Stimulated activated CD8-positive, alpha-beta memory T cell treated with anti-CD3 and anti-CD28 coated beads, Interleukin-15, amount 100 ng/mL, for 48 hours (primary cell): ENCODE data around the gene IGFLR1.
A peak's percentile ranks its signal among the peaks of the same experiment; 100 is the strongest.

ENCODE experiments used
- DNase-seq, 2 donors: peaks; one replicate each; pipeline ENCODE4 v3.0.0-alpha.2; 2020; ENCODE audit warnings: low read depth in 2 of 2

The IGFLR1 gene

DNA sequence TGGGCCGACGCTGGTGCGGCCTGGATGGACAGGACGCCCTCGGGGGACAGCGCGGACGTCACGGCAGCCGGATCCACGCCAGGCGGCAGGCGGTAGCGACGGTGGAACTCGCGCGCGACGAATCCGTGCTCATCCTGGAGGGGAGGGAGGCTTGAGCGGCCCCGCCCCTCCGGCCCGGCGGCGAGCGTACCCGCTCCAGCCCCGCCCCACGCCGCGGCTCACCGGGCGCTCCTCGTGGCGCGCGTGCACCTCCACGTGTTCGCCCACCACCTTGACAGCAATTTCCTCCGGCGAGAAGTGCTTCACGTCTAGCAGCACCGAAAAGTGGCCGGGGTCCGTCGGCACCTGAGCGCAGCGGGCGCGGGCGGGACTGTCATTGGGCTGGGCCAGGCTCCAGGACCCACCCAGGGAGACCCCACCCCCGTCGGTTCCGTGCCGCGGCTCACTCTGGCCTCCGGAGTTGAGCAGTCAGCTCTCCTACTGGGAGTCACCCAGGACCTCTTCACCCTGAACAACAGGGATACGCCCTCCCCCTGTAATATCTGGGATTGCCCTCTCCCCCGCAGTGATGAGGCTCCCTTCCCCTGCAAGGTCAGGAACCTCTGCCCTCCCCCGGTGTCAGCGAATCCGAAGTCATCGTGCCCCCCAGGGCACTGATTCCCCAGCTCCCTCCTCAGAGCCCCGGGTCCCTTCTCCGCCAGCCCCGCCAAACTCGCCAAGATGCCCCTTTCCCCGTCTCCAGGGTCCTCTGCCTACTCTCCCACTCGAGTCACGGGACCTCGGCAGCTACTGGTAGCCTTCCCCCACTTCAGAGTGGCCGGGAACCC, 13.5 kb upstream of the IGFLR1 start:
- peak; percentile 29 to 44 for DNase-seq

DNA sequence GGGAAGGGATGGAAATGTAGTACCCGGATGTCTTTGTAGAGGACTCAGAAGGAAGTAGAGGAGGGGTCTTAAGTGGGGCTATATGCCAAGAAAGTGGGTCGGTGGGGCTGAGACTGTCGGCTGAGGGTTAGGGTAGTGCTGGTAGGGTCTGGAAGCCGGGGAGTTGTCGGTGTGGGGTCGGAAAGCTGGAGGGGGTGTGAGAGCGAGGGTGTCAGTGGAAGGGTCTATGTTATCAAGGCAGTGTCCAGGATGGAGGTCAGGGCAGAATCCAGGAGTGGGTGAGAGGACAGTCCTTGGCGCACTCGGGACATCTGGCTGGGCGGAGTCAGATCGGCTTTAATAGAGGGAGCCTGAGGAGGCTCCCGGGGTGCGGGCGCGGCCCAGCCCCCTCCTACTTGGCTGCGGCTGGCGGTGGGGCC, 12.9 kb upstream of the IGFLR1 start:
- no peak for DNase-seq

DNA sequence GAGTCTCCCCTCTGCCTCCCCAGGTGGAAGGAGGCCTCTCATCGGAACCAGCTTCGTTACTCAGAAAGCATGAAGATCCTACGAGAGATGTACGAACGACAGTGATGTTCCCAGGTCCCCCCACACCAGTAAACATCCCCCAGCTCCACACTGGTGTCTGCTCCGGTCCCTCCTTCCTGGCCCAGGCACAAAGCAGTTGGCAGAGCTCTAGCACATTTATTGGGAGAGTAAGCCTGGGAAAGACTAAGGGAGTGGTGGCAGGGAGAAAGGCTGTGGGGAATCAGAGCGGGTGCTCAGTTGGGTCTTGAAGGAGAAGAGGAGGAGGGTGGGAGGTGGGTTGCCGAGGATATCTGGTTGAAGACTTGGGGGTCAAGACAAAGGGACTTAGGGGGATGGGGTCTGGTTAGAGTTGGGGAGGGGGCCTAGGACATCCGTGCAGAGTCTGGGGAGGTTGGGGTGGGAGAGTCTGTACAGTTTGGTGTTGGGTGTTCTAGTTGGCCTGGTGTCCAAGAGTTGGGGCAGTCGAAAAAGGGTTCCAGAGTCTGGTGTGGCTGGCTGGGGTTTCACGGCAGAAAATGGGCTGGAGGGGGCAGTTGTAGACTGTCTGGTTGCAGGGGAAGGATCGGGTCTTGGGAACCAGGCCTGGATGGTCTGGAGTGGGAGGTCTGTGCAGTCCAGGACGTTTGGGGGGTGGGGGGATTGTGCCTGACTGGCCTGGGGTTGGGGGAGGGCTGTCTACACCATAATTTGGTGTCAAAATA, 12.3 kb upstream of the IGFLR1 start:
- DNase-seq, result no peak

DNA sequence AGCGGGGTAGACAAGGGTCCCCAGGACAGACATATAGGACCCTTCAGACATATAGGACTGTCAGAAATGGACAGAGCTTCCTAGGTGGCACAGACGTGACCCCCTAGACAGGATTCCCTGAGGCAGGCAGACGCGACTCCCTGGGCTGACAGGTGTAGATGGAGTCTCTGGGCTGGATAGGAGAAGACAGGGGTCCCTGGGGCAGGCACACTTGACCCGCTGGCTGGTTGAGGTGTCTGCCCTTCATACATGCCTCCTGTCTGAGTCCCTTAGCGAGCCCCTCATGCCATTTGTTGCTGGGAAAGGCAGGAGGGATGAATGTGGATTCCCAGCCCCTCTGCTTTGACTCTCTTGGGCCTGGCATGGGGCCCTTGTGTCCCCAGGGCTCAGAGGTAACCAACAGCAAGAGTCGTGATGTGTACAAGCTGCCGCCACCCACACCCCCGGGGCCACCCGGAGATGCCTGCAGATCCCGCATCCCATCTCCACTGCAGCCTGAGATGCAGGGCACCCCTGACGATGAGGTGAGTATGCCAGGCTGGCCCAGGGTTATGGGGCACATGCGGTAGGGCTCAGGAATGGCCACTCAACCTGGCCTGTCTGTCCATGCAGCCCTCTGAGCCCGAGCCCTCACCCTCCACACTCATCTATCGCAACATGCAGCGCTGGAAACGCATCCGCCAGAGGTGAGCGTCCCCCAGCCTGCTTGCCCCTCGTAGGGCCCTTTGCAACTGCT, 11.6 kb upstream of the IGFLR1 start:
- no peak for DNase-seq

DNA sequence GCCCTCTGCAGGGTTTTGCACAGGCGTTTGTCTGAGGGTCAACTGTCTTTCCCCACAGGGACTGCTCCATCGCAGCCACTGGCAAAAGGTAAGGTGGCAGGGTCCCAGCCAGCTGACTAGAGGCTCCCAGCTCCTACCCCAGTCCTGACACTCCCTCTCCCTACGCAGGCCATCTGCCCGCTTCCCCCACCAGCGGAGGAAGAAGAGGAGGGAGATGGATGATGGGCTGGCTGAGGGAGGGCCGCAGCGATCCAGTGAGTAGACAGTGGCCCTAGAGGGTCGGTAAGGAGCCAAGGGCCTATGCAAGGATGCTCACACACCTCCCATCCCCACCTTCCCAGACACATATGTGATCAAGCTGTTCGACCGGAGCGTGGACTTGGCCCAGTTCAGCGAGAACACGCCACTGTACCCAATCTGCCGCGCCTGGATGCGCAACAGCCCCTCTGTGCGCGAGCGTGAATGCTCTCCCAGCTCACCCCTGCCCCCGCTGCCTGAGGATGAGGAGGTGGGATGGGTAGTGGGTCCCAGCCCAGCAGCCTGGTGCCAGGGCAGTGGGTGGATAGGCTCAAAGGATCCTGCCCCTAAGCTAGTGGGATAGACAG, 10.6 kb upstream of the IGFLR1 start:
- no peak for DNase-seq

DNA sequence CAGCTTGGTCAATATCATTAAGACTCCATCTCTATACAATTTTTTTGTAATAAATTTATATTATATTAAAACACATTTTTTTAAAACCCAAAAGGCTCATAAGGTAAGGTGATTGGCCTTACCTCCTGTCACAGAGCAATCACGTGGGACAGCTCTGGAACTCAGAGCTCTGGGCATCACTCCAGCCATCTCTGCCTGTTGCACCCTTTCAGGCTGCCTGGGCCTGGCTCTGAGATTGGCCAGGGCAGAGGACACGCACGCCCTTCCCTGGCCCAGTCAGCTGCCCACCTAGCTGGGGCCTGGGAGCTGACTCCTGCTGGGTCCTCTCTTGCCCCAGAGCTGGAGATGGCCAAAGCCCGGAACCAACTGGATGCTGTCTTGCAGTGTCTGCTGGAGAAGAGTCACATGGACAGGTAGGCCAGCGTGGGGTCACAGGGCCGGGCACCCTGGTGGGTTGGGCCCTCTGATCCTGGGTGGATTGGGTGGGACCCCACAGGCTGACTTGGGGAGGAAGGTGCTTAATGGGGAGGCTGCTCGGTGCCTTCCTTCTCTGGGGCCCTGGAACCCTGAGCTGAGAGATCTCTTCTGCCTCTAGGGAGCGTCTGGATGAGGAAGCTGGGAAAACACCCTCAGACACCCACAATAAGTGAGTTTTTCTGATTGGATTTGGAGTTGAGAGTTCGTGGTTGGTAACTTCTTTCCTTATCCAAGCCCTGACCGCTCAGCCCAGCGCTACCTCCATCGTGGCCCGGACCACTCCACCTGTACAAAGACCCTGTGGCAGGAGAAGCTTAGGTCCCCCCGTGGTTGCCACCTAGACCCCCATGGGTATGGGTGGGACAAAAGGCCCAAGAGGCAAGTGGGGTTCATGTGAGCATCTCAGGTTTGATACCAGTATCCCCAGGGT, 9.8 kb upstream of the IGFLR1 start:
- no peak for DNase-seq

DNA sequence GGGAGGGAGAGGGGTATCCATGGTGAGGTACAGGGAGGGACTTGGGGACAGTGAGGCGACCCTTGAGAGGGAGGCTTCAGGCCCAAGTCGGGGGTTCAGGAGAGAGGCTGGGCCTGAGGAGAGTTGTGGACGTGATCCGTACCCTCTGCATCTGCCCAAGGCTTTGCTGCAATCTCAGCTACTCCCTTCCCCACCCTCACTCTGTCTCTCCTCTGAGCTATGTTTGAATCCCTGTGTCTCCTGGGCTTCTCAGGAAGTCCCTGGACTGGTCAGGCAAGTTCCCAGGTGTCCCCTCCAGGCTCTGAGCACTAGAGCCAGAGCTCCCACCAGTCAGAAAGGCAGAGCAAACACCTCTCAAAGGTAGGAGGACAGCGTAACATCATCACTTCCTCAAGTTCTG, 7.9 kb upstream of the IGFLR1 start:
- DNase-seq, result no peak

DNA sequence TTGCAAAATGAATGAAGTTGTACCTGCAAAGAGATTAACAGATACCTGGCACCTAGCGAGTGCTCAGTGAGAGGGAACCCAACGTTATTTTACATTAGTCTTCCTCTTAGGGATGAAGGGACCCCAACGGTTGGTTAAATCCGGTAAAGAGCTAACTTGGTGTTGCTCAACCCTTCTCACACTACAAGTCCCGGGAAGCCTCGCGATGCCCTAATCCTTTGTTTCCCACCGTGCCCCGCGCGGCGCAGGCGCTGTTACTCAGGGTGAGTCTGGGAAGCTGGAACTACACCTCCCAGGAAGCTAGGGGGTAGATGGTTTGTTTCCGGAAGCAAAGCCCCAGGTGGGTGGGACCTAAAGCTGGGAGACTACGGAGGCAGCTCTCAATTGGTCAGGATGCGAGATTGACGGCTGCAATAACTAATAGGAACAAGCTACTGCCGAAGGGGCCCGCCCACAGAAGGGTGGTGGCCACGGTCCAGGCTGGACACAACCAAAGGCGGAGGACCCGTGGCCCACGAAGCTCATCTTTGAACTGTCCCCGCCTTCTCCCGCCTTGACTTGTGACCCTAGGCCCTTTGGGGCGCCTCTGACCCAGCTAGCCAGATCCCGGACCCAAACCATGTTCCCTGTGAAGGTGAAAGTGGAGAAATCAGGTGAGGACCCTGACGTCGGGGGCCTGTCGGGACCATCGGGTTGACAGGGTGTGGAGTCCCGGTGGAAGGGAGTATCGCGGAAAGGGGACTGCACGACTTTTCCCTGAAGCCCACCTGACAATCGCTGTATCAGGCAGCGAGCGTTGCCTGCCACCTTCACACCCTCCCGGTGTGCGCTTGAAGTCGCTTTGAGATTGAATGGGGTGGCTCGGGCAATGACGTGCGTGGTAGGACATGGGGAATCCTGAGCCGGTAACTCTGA, 6.1 kb upstream of the IGFLR1 start, which contains the start of gene LIN37:
TSS of gene LIN37 (plus strand) at position 471 of the 915 bp plus-strand sequence. CDS start at position 620, 149 bp downstream.
- DNase-seq, result peak; percentile 96 to 98

DNA sequence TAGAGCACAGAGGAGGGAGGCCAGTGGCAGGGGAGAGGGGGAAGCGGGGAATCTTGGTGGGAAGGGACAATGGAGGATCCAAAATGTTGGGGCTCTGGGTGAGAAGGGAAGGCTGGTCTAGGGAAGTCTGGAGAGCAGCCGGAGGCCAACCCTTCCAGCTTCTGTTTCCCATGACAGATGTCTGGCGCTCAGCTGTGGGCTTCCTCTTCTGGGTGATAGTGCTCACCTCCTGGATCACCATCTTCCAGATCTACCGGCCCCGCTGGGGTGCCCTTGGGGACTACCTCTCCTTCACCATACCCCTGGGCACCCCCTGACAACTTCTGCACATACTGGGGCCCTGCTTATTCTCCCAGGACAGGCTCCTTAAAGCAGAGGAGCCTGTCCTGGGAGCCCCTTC, 4.3 kb upstream of the IGFLR1 start:
- DNase-seq, result no peak

DNA sequence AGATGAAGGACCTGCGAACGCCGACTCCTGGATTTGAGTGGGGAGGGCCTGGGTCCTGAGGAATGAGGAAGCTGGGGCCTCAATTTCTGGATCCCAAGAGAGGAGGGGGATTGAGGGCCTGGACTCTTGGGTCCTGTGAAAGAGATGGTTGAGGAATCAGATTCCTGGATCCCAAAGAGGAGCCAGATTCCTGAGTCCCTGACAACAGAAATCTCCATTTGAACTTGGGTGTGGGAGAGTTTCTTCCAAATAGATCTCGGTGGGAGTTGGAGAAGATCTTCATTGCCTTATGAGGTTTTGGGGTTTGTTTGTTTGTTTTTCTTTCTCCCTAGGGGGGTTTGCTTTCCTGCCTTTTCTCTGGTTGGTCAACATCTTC, 3.8 kb upstream of the IGFLR1 start:
- DNase-seq, result no peak

DNA sequence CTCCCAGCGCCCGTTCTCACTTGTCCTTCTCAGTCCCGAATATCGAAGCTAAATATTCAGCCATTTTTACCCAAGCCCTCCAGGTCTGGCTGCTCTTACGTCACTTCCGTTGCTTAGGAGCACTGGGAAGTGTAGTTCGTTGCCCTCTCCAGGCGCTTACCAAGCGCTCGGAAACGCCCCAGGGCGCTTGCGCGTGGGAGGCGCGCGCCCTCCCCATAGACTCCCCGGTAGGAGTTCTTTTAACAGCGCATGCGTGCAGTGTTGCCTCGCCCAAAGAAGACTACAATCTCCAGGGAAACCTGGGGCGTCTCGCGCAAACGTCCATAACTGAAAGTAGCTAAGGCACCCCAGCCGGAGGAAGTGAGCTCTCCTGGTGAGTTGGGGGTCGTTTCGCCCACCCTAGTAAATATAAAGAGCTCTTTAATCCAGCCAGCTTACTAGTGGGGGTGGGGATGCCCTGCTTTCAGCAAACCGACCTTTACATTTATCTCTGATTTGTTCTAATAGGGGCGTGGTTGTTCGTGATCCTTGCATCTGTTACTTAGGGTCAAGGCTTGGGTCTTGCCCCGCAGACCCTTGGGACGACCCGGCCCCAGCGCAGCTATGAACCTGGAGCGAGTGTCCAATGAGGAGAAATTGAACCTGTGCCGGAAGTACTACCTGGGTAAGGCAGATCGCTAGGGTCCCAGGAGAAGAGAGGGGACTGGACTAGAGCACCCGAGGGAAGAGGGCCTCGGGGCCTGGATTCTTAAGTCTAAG, 3.3 kb upstream of the IGFLR1 start, which contains the start of the genes PSENEN and U2AF1L4:
TSS of gene PSENEN (plus strand) at position 324 of the 759 bp plus-strand sequence. CDS start at position 604, 280 bp downstream.
TSS of gene U2AF1L4 (minus strand) at position 91 of the 759 bp plus-strand sequence. CDS start at position 64, 27 bp downstream.
- peak; percentile 96 to 97 for DNase-seq

DNA sequence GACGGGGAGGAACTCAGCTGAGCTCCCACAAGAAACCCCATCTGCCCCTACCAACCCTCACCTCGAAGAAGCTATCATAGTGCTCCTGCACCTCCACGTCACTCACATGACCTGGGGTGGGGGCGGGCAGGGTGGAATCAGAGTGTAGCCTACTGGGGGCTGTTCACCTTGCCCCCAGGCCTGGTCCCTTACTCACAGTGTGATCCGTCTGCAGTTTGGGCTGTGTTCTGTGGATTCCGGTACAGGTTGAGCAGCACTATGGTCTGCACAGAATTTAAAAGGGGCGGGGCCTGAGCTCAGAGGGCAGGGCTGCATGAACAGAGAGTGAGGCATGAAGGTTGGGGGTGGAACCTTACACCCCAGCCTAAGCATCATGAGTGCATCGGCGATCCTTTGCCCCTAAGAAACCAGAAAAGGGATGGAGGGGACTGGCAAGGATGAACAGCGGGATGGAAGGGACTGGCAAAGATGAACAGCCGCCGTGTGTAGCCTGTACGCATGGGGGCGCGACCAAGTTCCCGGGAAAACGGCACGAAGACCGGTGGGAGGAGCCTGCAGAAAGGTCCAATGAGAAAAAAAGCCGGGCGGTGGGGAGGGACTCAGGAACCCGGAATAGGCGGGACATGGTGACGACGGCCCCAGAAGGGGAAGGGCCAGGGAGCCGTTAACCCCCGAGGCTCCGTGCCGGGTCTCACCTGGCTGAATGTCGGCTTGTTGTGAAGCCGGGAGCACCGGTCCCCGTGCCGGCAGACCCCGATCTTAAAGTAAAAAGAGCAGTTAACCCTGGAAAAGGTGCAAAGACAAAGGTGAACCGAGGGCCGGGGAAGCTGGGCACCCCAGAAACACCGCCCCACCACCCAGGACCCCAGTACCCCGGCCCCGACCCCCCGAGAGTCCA, 2.4 kb upstream of the IGFLR1 start:
- DNase-seq, result peak; percentile 86 to 89

DNA sequence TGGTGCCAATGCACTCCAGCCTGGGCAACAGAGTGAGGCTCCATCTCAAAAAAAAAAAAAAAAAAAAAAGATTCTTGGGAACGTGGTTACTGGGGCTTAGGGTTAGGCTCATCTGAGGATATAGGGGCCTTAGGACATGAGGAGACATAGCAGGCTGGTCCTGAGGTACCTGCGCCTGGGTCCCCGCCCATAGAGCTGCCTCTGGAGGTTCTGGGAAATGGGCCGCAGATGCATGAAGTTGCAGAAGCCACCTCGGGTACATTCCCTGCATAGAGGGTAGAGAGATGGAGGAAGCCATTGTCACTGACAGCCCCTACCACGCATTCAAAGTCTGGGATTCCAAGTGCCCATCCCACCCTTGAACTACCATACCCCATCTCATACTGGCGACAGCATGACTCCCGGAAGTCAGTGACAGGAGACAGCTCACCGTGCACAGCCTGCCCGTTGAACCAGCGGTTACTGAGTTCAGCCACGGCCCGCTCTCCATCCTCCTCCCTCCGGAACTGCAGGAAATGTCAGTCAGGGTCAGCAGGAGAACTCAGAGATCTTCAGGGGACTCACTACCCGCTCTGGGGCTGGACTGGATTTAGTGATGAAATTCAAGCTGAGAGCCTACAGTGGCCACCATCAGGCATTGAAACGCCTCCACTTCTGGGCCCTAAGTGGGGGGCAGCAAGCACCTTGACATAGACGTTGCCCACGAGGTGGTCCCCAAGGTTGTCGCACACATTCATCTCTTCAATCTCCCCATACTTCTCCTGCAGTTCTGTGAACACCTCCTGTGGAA, 1.6 kb upstream of the IGFLR1 start:
- no peak for DNase-seq

DNA sequence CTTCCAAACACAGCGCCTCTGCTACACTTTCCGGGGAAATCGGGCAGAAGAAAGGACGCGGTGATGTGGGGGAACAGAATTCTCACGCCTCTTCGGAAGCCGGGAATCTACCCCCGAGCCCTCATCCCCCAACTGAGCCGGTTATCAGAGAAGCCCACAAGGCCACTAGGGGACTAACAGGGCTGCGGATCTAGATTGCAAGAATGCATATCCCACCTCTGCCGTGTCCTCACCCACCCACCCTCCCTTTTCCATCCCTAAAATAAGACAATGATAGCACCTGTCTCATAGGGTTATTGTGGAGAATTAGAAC, 1.1 kb downstream of the IGFLR1 start:
- no peak for DNase-seq

DNA sequence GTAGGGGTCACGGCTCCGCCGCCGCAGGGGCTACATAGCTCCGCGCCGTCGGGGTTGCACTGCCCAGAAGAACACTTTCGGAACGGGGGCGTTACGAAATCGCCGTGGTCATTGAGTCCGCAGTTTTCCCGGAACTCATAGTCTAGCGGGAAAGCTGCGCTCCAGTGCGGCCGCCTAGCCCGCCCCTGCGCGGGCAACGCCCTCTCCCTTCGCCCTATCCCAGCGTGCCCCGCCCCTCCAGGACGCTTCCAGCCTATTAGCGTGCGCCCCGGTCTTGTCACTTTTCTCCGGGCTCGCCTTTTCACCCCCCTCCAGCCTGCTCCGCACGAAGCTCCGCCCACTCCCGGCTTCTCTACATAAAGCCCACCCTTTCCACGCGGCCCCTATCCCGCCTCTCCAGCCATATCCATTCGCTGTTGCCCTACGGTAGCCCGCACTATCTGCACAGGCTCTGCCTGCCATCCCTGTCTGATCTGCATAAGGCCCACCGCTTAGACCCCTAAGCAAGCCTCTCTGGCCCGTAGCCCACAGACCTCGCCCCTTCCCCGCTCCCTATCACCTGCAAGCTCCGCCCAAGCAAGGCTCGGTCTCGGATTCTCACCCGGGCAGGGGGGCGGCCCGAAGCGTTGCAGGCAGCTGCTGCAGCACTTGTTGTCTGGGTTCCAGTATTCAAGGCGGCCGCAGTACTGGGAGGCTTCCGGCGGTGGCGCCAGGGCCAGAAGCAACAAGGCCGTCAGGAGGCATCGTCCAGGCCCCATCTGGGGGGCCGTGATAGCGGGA, 1.6 kb downstream of the IGFLR1 start:
- DNase-seq, result peak; percentile 96 to 97

DNA sequence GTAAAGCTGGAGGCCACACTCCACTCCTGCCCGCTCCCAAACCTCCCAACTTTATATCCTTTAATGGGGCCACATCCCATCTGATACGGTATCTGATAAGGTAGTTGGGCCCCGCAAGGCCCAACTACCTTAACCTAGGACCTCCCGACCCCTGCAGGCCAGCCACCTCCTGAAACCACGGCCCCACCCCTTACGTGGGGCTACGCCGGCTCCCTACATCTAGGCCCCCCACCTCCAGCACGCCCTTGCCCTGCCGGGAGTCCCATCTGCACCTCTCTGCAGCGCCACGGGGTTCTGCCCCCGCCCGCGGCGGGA, 2.2 kb downstream of the IGFLR1 start:
- no peak for DNase-seq
